ENCODE measurements around the gene GKN2.

Gene GKN2, protein sequence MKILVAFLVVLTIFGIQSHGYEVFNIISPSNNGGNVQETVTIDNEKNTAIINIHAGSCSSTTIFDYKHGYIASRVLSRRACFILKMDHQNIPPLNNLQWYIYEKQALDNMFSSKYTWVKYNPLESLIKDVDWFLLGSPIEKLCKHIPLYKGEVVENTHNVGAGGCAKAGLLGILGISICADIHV

DNA sequence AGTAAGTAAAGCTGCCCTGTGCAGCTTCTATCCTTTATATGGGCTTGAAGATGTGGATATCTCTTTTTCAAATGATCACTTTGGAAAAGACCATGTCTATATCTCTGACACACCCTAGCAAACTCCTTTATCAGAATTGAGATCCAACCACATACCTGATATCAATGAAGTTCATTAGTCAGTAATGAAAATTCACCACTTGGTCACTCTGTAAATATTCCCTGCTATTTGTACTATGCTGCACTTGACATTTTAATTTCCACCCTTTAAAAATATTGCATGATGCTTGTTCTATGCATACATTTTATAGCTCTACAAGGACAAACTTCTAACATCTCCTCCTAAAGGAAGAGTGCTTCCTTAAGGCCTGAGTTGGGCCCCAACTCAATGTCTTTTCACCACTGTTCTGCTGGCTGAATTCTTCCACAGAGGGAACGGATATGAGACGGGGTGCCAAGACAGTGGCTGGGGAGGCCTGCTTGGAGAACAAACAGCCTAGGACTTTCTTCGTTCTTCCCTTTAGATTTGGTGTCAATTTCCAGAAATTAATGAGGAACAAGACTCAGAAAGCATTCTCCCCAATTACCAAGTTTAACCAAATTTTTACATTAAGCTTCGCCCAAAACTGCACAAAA is at the start of gene GKN2:
Gene GKN2, minus strand, starts transcription at position 7 of the 635 bp plus-strand sequence. CDS start 32 bp downstream, outside the sequence.
- no peak for FAIRE-seq

GRCh38 chr2:69001879-69002278 is 49.2 kb upstream of the GKN2 start:
- FAIRE-seq (no peak), DNase-seq (ENCODE audit: insufficient read length, low spot score) (no peak)

More for the DNA sequence above, at the start of gene GKN2:
- DNase-seq (ENCODE audit: insufficient read length, low spot score): no peak

DNA sequence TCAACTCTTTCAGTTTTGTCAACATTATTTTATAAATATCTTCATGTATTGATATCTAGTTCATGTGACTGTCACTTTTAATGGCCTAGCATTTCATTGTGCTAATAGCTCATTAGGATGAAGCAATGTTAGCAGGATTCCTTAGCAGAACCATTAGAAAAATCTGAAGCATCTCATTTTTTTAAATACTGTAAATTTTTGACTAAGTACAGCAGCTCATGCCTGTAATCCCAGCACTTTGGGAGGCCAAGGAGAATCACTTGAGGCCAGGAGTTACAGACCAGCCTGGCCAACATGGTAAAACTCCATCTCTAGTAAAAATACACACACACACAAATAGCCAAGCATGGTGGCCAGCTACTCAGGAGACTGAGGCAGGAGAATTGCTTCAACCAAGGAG is 44.7 kb upstream of the GKN2 start:
- no peak for DNase-seq (ENCODE audit: insufficient read length, low spot score)
- FAIRE-seq: no peak

DNA sequence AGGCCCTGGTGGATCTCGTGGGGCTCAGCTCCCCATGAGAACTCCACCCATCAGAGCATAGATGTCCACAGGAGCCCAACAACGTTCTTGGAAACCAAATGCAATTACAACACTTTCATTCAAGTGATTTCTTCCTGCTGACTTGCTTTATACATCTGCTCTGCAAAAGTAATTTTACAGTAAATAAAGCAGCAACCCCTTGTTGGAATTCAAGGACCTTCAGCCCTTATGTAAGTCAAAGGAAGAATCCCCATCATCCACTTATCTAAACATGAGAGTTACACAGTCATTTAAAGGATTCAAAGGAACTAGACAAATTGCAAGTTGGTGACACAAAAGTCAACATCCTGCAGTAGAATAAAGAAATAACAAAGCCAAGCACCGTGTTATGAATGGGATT is 43.2 kb upstream of the GKN2 start:
- DNase-seq (ENCODE audit: insufficient read length, low spot score) (no peak), FAIRE-seq (no peak)

DNA sequence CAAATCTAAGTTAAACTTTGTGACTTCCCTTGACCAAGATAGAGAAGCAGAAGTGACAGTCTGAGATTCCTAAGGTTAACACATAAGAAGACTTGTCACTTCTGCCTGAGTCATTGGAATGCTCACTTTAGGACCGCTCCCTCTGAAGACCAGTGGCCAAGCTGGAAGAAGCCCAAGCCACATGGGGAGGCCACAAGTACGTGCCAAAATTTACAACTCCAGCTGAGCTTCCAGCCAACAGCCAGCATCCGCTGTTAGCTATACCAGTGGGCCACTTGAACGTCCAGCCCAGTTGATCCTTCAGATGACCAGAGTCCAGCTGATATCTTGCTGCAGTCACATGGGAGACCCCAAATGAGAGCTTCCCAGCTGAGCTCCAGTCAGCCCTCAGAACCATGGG is 42.2 kb upstream of the GKN2 start:
- no peak for FAIRE-seq
- DNase-seq (ENCODE audit: insufficient read length, low spot score): no peak

DNA sequence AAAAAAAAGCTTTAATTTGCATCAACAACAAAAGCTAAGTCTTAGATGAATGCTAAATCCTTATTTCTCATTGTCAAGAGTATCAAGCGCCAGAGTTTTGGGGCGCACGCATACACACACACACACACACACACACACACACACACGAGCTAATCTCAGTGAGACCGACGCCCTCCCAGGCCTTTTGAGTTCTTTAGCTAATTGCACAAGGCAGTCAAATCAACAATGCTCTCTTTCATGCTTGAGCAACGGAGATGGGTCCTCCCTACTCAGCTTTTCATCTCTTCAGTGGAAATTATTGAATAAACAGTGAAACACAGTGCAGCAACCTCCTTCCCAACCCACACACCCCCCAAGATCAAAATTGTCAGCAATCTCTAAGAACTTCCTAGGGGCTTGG is 41.0 kb upstream of the GKN2 start:
- no peak for FAIRE-seq

GRCh38 chr2:68992933-68993332 is 40.2 kb upstream of the GKN2 start:
- FAIRE-seq (no peak), DNase-seq (ENCODE audit: insufficient read length, low spot score) (no peak)

More for the DNA sequence above, 41.0 kb upstream of the GKN2 start:
- DNase-seq (ENCODE audit: insufficient read length, low spot score): no peak

DNA sequence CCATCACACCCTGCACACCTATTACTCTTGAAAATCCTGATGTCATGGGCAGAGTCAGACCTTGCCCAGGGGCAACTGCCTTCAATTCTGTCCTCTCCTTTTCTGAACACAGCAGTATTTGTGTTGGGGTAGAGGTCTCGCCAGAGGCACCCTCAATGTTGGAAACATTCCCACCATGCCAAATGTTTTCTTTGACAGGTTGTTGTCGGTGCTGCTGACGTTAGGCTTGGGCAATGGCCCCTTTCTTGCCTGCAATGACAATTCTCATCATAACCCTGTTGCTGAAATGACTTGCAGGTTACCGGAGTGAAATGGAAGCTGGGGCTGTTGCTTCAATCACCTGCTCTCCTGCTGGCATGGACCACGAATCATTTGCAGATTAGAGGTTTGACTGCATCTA is 39.6 kb upstream of the GKN2 start:
- FAIRE-seq (peak; percentile 20), DNase-seq (ENCODE audit: insufficient read length, low spot score) (no peak)

GRCh38 chr2:68989035-68989434 is 36.3 kb upstream of the GKN2 start:
- DNase-seq (ENCODE audit: insufficient read length, low spot score) (no peak), FAIRE-seq (no peak)

GRCh38 chr2:68987021-68987503 is 34.4 kb upstream of the GKN2 start:
- FAIRE-seq (no peak), DNase-seq (ENCODE audit: insufficient read length, low spot score) (no peak)

GRCh38 chr2:68980956-68981355 is 28.3 kb upstream of the GKN2 start:
- no peak for FAIRE-seq
- DNase-seq (ENCODE audit: insufficient read length, low spot score): no peak

DNA sequence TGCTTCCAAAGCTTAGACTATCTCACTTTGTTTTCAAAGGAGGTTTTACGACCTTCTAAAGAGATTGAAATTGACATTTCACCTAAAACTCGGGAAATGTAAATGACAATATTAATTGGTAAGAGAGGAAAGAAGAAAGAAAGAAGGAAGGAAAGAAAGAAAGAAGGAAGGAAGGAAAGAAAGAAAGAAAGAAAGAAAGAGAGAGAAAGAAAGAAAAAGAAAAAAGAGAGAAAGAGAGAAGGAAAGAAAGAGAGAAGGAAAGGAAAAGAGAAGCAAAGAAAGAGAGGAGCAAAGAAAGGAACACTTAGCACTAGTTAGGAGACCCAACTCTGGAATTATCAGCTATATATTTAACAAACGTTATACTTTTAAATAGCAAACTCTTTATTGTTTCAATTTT is 25.4 kb upstream of the GKN2 start:
- FAIRE-seq (no peak), DNase-seq (ENCODE audit: insufficient read length, low spot score) (no peak)

GRCh38 chr2:68977453-68977852 is 24.8 kb upstream of the GKN2 start:
- FAIRE-seq (peak; percentile 4), DNase-seq (ENCODE audit: insufficient read length, low spot score) (no peak)

DNA sequence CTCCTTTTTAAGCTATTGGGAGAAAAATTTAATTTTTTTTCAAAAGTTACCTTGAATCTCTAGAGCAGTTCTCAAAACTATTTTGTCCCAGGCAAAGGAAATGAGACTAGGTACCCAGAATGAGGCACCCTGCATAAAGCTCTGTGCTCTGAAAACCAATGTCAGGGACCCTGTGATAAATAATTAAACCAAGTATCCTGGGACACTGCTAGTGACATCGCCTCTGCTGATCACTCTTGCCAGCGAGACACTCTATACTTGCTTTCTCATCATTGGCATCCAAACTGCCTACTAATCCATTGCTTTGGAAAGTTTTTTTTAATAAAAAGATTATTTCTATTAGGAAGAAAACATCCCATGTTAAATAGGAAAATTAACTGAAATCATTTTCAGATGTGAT is 23.2 kb upstream of the GKN2 start:
- DNase-seq (ENCODE audit: insufficient read length, low spot score) (no peak), FAIRE-seq (no peak)

DNA sequence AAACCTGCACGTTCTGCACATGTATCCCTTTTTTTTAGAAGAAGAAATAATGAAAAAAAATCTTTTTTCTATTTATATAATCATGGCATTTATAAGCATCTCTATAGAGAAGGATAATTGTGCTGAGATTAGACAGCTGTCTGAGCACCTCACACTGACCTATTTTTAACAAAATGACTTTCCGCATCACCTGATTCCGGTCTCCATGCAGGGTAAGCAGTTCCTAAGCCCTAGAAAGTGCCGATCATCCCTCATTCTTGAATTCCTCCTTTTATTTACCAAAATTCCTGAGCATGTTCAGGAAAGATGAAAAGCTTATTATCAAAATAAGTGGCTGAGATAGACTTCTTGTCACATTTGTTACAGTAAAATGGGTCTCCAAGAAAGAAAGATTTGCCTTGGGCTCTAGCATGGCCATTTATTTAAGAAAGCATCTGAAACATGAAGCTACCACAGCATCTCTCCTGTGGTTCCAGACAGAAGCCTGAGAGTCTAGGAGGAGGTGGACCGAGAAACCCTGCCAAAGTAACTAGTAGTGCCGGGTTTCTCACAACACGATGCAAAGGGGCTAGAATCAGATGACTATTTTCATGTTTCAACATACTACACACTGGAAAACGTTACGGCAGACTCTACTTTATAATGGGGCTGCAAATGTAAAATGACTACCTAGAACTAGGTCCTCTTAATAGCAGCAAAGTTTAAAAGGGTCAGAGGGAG is 22.4 kb upstream of the GKN2 start:
- FAIRE-seq (no peak), DNase-seq (ENCODE audit: insufficient read length, low spot score) (no peak)

- DNase-seq (ENCODE audit: insufficient read length, low spot score): no peak
- peak; percentile 13 for FAIRE-seq
These were observed 21.6 kb upstream of the GKN2 start, which contains the start of gene GKN1 for GRCh38 chr2:68974251-68974650. TSS of gene GKN1 (plus strand) at chr2:68974636. CDS start at chr2:68974678, 42 bp downstream.

- peak; percentile 77 for FAIRE-seq
These were observed 19.0 kb upstream of the GKN2 start for GRCh38 chr2:68971591-68972231.

GRCh38 chr2:68970566-68971265 is 18.0 kb upstream of the GKN2 start:
- no peak for DNase-seq (ENCODE audit: insufficient read length, low spot score)
- no peak for FAIRE-seq

More at GRCh38 chr2:68971591-68972231, 19.0 kb upstream of the GKN2 start:
- peak; percentile 66 for DNase-seq (ENCODE audit: insufficient read length, low spot score)

- DNase-seq (ENCODE audit: insufficient read length, low spot score) (no peak), FAIRE-seq (no peak)
These were observed 17.2 kb upstream of the GKN2 start for GRCh38 chr2:68969736-68970490.

DNA sequence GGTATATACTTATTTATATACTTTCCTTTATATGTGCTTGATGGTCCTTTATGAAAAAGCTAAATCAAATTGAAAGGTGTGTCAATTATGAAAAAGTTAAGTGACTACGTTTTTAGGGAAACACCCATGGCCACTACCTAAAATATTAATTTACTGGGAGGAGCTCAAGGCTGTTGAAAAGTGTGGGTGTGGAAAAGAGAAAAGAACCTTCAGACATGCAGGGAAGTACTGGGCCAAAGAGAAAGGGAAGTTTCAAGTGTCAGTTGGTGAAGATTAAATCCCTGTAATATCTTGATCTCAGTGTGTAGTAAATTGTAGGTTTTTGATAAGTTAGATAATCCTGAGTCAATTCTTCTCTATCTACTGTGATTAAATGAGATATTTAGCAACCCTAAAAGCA is 15.5 kb upstream of the GKN2 start:
- DNase-seq (ENCODE audit: insufficient read length, low spot score) (no peak), FAIRE-seq (no peak)

All from HTR-8/SVneo (cell line).